Nephron progenitor cell (in vitro differentiated cells): Measurements from ENCODE around the gene ZNF106.

ENCODE experiments used
- DNase-seq: peaks from one replicate; pipeline ENCODE4 v3.0.0; 2021
- H3K27ac Mint-ChIP-seq: 2 replicates; pipeline ENCODE4 v1.8.0; 2021; ENCODE audit warnings: mild to moderate bottlenecking, moderate library complexity, mixed read lengths
- H3K27me3 Mint-ChIP-seq: 2 replicates; pipeline ENCODE4 v1.8.0; 2021; ENCODE audit warnings: mild to moderate bottlenecking, low read depth, mixed read lengths; ENCODE audit not compliant: poor library complexity
- H3K36me3 Mint-ChIP-seq: 2 replicates; pipeline ENCODE4 v1.8.0; 2021; ENCODE audit warnings: low read depth, mixed read lengths
- H3K4me1 Mint-ChIP-seq: 2 replicates; pipeline ENCODE4 v1.8.0; 2021; ENCODE audit warnings: mixed read lengths
- H3K4me3 Mint-ChIP-seq: 2 replicates; pipeline ENCODE4 v1.8.0; 2021; ENCODE audit warnings: mild to moderate bottlenecking, moderate library complexity, mixed read lengths
- H3K9me3 Mint-ChIP-seq: 2 replicates; pipeline ENCODE4 v1.8.0; 2021; ENCODE audit warnings: mild to moderate bottlenecking, moderate library complexity, mixed read lengths
- CTCF ChIP-seq: fragments of 200-600 bp; sonication (generic); IDR thresholded peaks from 2 replicates; pipeline ENCODE4 v1.5.0; 2021; ENCODE audit warnings: antibody characterized with exemption

ZNF106 gene

GRCh38 chr15:42375941-42376340 lies 115.0 kb downstream of the ZNF106 start:
- Mint-ChIP-seq H3K4me1 (peaks cover 11% of the 10 kb centered on the region), H3K9me3 (peaks cover 35% of the 10 kb centered on the region), H3K27me3 (peaks cover 50% of the 10 kb centered on the region), H3K36me3 (no peaks in the 10 kb centered on the region), H3K27ac (no peak overlapping the region), H3K4me3 (no peak overlapping the region)
- no peak for TF ChIP-seq CTCF
- no peak for DNase-seq

DNA sequence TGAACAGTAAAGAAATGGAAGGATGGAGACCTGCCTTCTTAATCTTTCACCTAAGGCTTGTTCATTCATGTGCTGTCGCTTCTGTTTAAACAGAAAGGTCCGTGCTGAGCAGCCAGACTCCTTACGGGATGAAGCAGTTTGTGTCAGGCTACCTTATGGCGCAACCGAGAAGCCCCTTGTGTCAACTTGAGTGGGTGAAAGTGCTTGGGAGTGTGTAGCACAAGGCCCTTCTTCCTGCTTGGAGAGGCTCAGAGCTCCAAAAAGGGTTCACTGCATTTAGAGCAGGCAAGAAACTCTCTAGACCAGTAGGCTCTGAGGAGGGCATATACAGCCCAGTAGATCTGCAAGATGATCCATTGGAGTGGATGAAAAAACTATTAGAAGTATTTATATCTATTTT lies 115.7 kb downstream of the ZNF106 start:
- no peak for TF ChIP-seq CTCF
- Mint-ChIP-seq H3K4me1 (peaks cover 11% of the 10 kb centered on the region), H3K4me3 (no peak overlapping the region), H3K27ac (no peak overlapping the region), H3K27me3 (peaks cover 51% of the 10 kb centered on the region), H3K36me3 (peaks cover 4% of the 10 kb centered on the region), H3K9me3 (peaks cover 42% of the 10 kb centered on the region)
- no peak for DNase-seq

DNA sequence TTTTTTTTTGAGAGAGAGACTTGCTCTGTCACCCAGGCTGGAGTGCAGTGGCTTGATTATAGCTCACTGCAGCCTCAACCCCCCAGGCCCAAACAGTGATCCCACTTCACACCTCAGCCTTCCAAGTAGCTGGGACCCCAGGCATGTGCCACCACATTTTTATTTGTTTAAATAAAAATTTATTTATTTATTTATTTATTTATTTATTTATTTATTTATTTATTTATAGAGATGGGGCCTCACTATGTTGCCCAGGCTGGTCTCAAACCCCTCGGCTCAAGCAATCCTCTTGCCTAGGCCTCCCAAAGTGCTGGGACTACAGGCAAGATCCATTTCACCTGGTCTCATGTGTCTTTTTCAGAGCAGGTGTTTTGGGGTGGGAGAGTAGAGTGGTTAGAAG lies 116.1 kb downstream of the ZNF106 start:
- H3K9me3 Mint-ChIP-seq, result peaks cover 46% of the 10 kb centered on the region
- H3K27me3 Mint-ChIP-seq, result peaks cover 53% of the 10 kb centered on the region
- no peak for DNase-seq
- H3K4me3 Mint-ChIP-seq, result no peak overlapping the region
- H3K4me1 Mint-ChIP-seq, result peaks cover 11% of the 10 kb centered on the region
- H3K27ac Mint-ChIP-seq, result no peak overlapping the region
- peaks cover 7% of the 10 kb centered on the region for H3K36me3 Mint-ChIP-seq
- TF ChIP-seq CTCF, result no peak

GRCh38 chr15:42373936-42374335 lies 117.0 kb downstream of the ZNF106 start:
- Mint-ChIP-seq H3K4me1 (peaks cover 11% of the 10 kb centered on the region), H3K9me3 (peaks cover 46% of the 10 kb centered on the region), H3K4me3 (no peak overlapping the region), H3K36me3 (peaks cover 7% of the 10 kb centered on the region), H3K27me3 (peaks cover 53% of the 10 kb centered on the region), H3K27ac (no peak overlapping the region)
- no peak for TF ChIP-seq CTCF
- no peak for DNase-seq

GRCh38 chr15:42373274-42373673 lies 117.7 kb downstream of the ZNF106 start:
- no peak for DNase-seq
- H3K9me3 Mint-ChIP-seq, result peaks cover 44% of the 10 kb centered on the region
- peaks cover 52% of the 10 kb centered on the region for H3K27me3 Mint-ChIP-seq
- H3K36me3 Mint-ChIP-seq, result peaks cover 7% of the 10 kb centered on the region
- H3K4me3 Mint-ChIP-seq, result no peak overlapping the region
- H3K27ac Mint-ChIP-seq, result no peak overlapping the region
- TF ChIP-seq CTCF, result no peak
- peaks cover 11% of the 10 kb centered on the region for H3K4me1 Mint-ChIP-seq

GRCh38 chr15:42371096-42371495 lies 119.8 kb downstream of the ZNF106 start:
- Mint-ChIP-seq H3K36me3 (peaks cover 7% of the 10 kb centered on the region), H3K27me3 (peaks cover 60% of the 10 kb centered on the region), H3K9me3 (peaks cover 30% of the 10 kb centered on the region), H3K4me3 (no peak overlapping the region), H3K27ac (no peak overlapping the region), H3K4me1 (peaks cover 5% of the 10 kb centered on the region)
- no peak for TF ChIP-seq CTCF
- no peak for DNase-seq
